BLaER1 (cell line): Measurements from ENCODE around the gene ASPG.

Experiments used
- H3K27ac ChIP-seq: shearing (Covaris generic); formaldehyde crosslinking; 2 replicates; pipeline ENCODE4 v1.8.1; 2022
- H3K27me3 ChIP-seq: shearing (Covaris generic); formaldehyde crosslinking; 2 replicates; pipeline ENCODE4 v1.8.1; 2022
- H3K36me3 ChIP-seq: shearing (Covaris generic); formaldehyde crosslinking; 2 replicates; pipeline ENCODE4 v1.8.1; 2022
- H3K4me1 ChIP-seq: shearing (Covaris generic); formaldehyde crosslinking; 2 replicates; pipeline ENCODE4 v1.8.1; 2022
- H3K4me2 ChIP-seq: shearing (Covaris generic); formaldehyde crosslinking; 2 replicates; pipeline ENCODE4 v1.8.1; 2022
- H3K4me3 ChIP-seq: shearing (Covaris generic); formaldehyde crosslinking; 2 replicates; pipeline ENCODE4 v1.8.1; 2022
- H3K9ac ChIP-seq: shearing (Covaris generic); formaldehyde crosslinking; 2 replicates; pipeline ENCODE4 v1.8.1; 2022
- H3K9me3 ChIP-seq: shearing (Covaris generic); formaldehyde crosslinking; 2 replicates; pipeline ENCODE4 v1.8.1; 2022
- H4K20me1 ChIP-seq: shearing (Covaris generic); formaldehyde crosslinking; 2 replicates; pipeline ENCODE4 v1.8.1; 2022
- Cebpa-rat ChIP-seq: shearing (Covaris generic); IDR thresholded peaks from 2 replicates; pipeline ENCODE4 v1.8.1; 2022

The ASPG gene

GRCh38 chr14:104157016-104157928 is 71.8 kb downstream of the ASPG start:
- peaks cover 66% of the 10 kb centered on the region for H3K4me1 ChIP-seq
- TF ChIP-seq Cebpa-rat, result no peak
- peaks cover 78% of the 10 kb centered on the region for H4K20me1 ChIP-seq

DNA sequence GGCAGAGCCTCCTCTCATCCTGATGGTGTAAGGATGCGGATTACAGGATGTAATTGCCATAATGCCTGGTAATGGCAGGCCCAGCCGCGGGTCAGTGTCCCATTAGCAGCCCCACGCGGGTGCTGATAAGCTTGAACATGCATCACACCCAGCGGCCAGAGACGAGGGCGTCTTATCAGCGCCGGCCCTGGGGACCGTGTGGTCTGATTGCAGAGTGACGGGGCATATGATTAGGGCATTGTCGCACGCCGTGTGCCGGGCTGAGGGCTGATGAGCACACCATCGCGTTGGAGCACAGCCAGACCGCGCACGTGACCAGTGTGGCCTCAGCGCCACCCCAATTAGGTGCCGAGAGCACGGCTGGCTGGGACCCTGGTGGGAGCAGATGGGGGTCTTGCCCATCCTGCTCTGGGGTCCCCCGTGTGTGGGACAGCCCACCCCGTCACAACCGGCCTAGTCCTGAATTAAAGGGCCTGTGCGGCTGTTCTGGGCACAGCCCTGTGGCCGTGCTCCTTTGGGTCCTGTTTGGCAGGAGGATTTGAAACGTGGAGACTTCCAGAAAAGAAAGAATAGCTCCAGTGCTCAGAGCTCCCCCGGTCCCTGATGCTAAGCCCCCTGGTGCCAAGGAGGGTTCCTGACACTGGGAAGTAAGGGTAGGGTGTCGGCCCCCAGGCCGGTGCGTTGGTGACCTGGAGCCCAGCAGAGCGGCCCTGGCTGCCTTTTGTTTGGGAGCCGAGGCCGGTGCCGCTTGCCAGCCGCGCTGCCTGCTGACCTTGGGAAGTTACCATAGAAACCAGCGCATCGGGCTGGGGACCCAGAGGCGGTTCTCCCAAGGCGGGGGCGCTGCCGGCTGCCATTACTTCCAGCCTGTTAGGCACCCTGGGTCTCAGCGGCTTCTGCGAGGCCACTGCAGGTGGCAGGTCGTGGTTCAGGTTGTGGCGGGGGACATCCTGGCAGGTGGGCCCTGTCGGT is 73.6 kb downstream of the ASPG start:
- Histone ChIP-seq H3K4me3 (no peak overlapping the region), H3K4me2 (peak overlapping the region; percentile 40), H3K9me3 (no peaks in the 10 kb centered on the region), H3K27ac (peak overlapping the region; percentile 13; the same call in 1 of the 2 replicates), H3K4me1 (peaks cover 75% of the 10 kb centered on the region), H3K27me3 (no peaks in the 10 kb centered on the region), H4K20me1 (peaks cover 77% of the 10 kb centered on the region), H3K36me3 (peaks cover 32% of the 10 kb centered on the region; the same call in 1 of the 2 replicates), H3K9ac (no peak overlapping the region)
- TF ChIP-seq Cebpa-rat, result no peak

More at GRCh38 chr14:104157016-104157928, 71.8 kb downstream of the ASPG start:
- H3K36me3 ChIP-seq, result peaks cover 39% of the 10 kb centered on the region
- 0 out of 2 replicates have a peak overlapping the region, but pooled peaks have one; percentile 3 for H3K27ac ChIP-seq
- H3K9me3 ChIP-seq, result no peaks in the 10 kb centered on the region
- no peaks in the 10 kb centered on the region for H3K27me3 ChIP-seq
- peak overlapping the region; percentile 80 for H3K4me2 ChIP-seq
- H3K9ac ChIP-seq, result no peak overlapping the region
- no peak overlapping the region for H3K4me3 ChIP-seq

DNA sequence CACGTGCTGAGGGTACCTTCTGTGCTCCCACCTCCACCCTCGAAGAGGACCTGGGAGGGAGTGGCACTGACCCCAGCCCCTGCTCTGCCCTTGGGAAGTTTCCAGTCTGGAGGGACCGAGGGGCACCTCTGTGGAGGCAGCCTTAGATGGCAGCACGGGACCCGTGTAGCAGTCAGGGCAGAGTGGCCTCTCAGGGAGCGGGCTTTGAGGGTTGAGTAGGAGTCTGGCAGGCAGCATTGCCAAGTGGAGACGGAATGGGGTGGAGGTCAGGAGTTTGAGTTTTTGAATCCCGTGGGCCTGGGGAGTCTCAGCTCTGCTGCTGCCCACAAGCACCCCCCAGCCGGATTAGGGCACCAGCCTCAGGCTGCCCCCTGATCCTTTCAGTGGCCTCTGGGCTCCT is 74.5 kb downstream of the ASPG start:
- Histone ChIP-seq H3K9ac (no peak overlapping the region), H3K4me1 (peaks cover 75% of the 10 kb centered on the region), H3K9me3 (no peaks in the 10 kb centered on the region), H3K4me3 (no peak overlapping the region), H3K36me3 (peaks cover 32% of the 10 kb centered on the region; the same call in 1 of the 2 replicates), H3K27ac (peak overlapping the region; percentile 9; the same call in 1 of the 2 replicates), H4K20me1 (peaks cover 71% of the 10 kb centered on the region), H3K27me3 (no peaks in the 10 kb centered on the region), H3K4me2 (peak overlapping the region; percentile 40; the same call in 1 of the 2 replicates)
- TF ChIP-seq Cebpa-rat, result no peak

- H3K9ac ChIP-seq, result no peak overlapping the region
- no peak overlapping the region for H3K4me3 ChIP-seq
- peaks cover 75% of the 10 kb centered on the region for H3K4me1 ChIP-seq
- no peak overlapping the region for H3K4me2 ChIP-seq
- no peak for TF ChIP-seq Cebpa-rat
- H3K27ac ChIP-seq, result no peak overlapping the region
- H3K27me3 ChIP-seq, result no peaks in the 10 kb centered on the region
- peaks cover 71% of the 10 kb centered on the region for H4K20me1 ChIP-seq
- H3K9me3 ChIP-seq, result no peaks in the 10 kb centered on the region
- peaks cover 32% of the 10 kb centered on the region; the same call in 1 of the 2 replicates for H3K36me3 ChIP-seq
Measured at GRCh38 chr14:104161602-104162367, 76.3 kb downstream of the ASPG start.

GRCh38 chr14:104162495-104162894 is 77.0 kb downstream of the ASPG start:
- H3K27ac ChIP-seq, result no peak overlapping the region
- peaks cover 71% of the 10 kb centered on the region for H4K20me1 ChIP-seq
- H3K36me3 ChIP-seq, result peaks cover 30% of the 10 kb centered on the region; the same call in 1 of the 2 replicates
- peaks cover 75% of the 10 kb centered on the region for H3K4me1 ChIP-seq
- no peak overlapping the region for H3K4me3 ChIP-seq
- H3K9ac ChIP-seq, result no peak overlapping the region
- TF ChIP-seq Cebpa-rat, result no peak
- H3K4me2 ChIP-seq, result no peak overlapping the region
- no peaks in the 10 kb centered on the region for H3K9me3 ChIP-seq
- H3K27me3 ChIP-seq, result no peaks in the 10 kb centered on the region

- no peaks in the 10 kb centered on the region for H3K27me3 ChIP-seq
- H3K9me3 ChIP-seq, result no peaks in the 10 kb centered on the region
- H3K36me3 ChIP-seq, result peaks cover 20% of the 10 kb centered on the region; the same call in 1 of the 2 replicates
- H3K4me3 ChIP-seq, result no peak overlapping the region
- TF ChIP-seq Cebpa-rat, result no peak
- peaks cover 76% of the 10 kb centered on the region for H4K20me1 ChIP-seq
- no peak overlapping the region for H3K27ac ChIP-seq
- H3K9ac ChIP-seq, result no peak overlapping the region
- H3K4me2 ChIP-seq, result peak overlapping the region; percentile 93; the same call in 1 of the 2 replicates
- peaks cover 75% of the 10 kb centered on the region for H3K4me1 ChIP-seq
Measured at GRCh38 chr14:104163541-104163940, 78.0 kb downstream of the ASPG start.

DNA sequence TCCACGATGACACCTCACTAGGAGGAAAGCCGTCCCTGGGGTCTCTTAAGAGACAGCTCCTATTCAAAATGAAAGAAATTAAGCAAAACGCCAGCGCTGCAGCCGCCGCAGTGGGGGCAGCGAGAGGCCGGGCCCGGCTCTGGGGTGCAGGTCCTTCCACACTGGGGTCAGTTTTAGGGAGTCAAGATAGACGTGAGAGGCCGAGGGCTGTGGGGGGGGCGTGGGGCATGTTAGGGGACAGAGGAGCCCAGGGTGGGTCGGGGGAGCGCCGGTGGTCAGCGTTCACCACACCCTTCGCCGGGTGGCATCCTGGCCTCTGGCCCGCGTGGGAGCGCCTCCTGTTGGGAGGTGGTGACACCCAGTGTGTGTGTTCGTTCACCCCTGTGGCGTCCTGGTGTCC is 78.5 kb downstream of the ASPG start:
- peaks cover 75% of the 10 kb centered on the region for H3K4me1 ChIP-seq
- no peak overlapping the region for H3K9ac ChIP-seq
- TF ChIP-seq Cebpa-rat, result no peak
- H3K36me3 ChIP-seq, result peaks cover 15% of the 10 kb centered on the region; the same call in 1 of the 2 replicates
- no peak overlapping the region for H3K4me3 ChIP-seq
- H3K9me3 ChIP-seq, result no peaks in the 10 kb centered on the region
- H3K27ac ChIP-seq, result no peak overlapping the region
- H3K27me3 ChIP-seq, result no peaks in the 10 kb centered on the region
- peaks cover 76% of the 10 kb centered on the region for H4K20me1 ChIP-seq
- peak overlapping the region; percentile 93; the same call in 1 of the 2 replicates for H3K4me2 ChIP-seq

DNA sequence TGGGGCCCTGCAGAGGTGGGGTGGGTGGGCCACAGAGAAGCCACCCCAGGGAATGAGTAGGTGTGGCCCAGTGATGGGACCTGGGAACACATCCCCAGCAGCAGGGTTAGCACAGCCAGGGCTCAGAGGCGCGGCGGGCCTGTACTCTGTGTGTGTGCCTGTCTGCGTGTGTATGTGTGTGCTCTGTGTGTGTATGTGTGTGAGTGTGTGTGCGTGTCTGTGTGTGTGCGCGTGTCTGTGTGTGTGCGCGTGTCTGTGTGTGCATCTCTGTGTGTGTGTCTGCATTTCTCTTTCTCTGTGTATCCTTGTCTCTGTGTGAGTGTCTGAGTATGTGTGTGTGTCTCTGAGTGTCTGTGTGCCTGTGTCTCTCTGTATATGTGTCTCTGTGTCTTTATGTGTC is 79.0 kb downstream of the ASPG start:
- H3K4me1 ChIP-seq, result peaks cover 75% of the 10 kb centered on the region
- H4K20me1 ChIP-seq, result peaks cover 76% of the 10 kb centered on the region
- H3K9me3 ChIP-seq, result no peaks in the 10 kb centered on the region
- no peaks in the 10 kb centered on the region for H3K27me3 ChIP-seq
- TF ChIP-seq Cebpa-rat, result no peak
- no peak overlapping the region for H3K9ac ChIP-seq
- H3K4me3 ChIP-seq, result no peak overlapping the region
- H3K36me3 ChIP-seq, result 0 out of 2 replicates have a peak, but pooled peaks cover 11% of the 10 kb centered on the region
- H3K27ac ChIP-seq, result no peak overlapping the region
- H3K4me2 ChIP-seq, result peak overlapping the region; percentile 93
